GM18499 (cell line): ENCODE results near the gene CTNND1.
"Not testable (repeated sequence)": the region's sequence is repeated elsewhere in the genome, so short reads cannot be mapped to it uniquely, and the experiment has no call there.

Experiments used
- ATAC-seq: cut with Tn5 transposase; IDR thresholded peaks from one replicate; pipeline ENCODE4 v1.9.1; 2021; ENCODE audit warnings: moderate number of reproducible peaks; ENCODE audit not compliant: insufficient read depth, unreplicated experiment

The CTNND1 gene, protein sequence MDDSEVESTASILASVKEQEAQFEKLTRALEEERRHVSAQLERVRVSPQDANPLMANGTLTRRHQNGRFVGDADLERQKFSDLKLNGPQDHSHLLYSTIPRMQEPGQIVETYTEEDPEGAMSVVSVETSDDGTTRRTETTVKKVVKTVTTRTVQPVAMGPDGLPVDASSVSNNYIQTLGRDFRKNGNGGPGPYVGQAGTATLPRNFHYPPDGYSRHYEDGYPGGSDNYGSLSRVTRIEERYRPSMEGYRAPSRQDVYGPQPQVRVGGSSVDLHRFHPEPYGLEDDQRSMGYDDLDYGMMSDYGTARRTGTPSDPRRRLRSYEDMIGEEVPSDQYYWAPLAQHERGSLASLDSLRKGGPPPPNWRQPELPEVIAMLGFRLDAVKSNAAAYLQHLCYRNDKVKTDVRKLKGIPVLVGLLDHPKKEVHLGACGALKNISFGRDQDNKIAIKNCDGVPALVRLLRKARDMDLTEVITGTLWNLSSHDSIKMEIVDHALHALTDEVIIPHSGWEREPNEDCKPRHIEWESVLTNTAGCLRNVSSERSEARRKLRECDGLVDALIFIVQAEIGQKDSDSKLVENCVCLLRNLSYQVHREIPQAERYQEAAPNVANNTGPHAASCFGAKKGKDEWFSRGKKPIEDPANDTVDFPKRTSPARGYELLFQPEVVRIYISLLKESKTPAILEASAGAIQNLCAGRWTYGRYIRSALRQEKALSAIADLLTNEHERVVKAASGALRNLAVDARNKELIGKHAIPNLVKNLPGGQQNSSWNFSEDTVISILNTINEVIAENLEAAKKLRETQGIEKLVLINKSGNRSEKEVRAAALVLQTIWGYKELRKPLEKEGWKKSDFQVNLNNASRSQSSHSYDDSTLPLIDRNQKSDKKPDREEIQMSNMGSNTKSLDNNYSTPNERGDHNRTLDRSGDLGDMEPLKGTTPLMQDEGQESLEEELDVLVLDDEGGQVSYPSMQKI

DNA sequence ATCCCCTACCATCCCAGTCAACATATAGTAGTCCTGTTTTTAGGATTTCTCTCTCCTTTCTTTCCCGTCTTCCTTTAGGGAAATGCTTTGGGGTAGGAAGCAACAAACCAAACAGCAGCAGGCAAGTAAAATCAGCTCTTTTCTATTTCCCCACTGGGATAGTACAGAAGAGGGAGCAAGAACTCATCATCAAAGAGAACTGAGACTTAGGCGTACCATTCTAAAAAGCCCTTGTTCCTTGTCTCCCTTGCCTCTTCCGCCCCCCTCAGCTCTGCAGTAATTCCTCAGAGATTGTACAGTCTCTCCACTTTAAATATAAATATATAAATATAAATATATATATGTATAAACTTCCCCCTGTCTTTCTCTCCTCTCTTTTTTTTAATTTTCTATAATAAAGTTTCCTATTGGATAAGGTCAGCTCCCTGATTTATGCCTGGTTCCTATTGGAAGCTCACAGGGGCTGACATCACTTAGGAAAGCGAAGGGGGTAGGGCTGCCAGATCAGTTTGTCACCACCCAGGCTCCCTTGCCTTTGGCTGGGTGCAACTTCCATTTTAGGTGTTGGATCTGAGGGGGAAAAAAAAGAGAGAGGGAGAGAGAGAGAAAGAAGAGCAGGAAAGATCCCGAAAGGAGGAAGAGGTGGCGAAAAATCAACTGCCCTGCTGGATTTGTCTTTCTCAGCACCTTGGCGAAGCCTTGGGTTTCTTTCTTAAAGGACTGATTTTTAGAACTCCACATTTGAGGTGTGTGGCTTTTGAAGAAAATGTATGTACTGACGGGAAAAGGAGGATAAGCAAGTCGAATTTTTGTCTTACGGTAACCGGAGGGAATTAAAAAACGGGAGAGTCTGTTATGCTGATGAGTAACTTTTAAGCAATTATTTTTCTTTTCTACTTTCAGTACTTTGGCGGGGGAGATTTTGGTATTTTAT, at the start of gene CTNND1:
CTNND1 (plus strand) TSS at position 502 of the 934 bp plus-strand sequence. CDS start 29,677 bp downstream, outside the sequence.
- peak; percentile 90 for ATAC-seq

DNA sequence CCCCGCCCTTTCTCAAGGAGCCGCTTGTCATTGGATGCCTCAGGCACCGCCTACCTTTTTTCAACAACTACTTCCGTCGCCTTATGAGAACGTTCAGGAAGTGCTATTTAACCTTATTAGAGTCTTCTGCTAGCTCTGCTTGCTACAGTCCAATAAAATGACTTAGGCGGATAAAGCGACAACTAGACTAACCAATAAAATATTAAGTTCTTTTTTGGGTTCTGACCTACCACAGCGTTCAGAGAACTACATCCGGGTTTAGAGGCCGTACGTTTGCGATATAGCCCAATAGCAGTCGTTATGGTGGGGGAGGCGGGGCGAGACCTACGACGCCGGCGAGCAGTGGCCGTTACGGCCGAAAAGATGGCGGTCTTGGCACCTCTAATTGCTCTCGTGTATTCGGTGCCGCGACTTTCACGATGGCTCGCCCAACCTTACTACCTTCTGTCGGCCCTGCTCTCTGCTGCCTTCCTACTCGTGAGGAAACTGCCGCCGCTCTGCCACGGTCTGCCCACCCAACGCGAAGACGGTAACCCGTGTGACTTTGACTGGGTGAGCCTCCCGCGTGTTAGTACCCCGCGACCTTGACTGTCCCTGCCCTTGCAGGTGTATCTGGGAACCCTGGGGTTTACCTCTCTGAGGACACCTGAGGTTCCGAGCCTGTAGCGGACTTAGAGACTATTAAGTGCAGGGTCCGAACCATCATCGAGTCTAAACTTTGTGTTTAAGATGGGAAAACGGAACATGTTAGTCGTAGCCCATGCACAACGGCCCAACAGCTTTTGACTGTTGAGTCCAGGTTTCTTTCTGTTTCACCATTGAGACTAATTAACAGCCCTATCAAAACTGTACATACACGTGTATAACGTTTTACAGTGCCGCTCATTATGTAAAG, 49.1 kb upstream of the CTNND1 start, which contains the start of gene TMX2:
TMX2 (plus strand) TSS at position 338 of the 895 bp plus-strand sequence; CDS start at position 364, 26 bp downstream.
- peak; percentile 92 for ATAC-seq

DNA sequence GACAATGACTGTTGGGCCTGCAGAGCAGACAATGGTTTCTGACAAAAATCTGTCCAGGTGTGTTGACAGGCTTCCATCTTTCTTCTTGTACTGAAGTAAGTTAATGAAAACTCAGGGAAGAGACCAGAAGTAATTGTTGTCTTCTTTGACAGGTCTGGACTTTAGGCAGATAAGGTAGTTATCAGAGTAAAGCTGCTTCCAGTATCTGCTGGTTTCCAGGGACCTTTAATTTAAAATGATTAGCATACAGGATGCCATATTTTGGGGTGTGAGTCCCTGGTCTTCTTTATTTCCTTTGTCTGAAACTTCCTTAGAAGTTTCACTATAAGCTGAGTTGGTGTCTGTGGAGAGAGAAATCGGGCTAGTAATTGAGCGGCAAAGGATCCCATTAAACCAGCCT, 47.8 kb upstream of the CTNND1 start:
- no peak for ATAC-seq

DNA sequence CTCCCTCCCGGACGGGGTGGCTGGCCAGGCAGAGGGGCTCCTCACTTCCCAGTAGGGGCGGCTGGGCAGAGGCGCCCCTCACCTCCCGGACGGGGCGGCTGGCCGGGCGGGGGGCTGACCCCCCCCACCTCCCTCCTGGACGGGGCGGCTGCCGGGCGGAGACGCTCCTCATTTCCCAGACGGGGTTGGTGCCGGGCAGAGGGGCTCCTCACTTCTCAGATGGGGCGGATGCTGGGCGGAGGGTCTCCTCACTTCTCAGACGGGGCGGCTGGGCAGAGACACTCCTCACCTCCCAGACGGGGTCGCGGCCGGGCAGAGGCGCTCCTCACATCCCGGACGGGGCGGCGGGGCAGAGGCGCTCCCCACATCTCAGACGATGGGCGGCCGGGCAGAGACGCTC, 44.9 kb upstream of the CTNND1 start:
- not testable (repeated sequence) for ATAC-seq

DNA sequence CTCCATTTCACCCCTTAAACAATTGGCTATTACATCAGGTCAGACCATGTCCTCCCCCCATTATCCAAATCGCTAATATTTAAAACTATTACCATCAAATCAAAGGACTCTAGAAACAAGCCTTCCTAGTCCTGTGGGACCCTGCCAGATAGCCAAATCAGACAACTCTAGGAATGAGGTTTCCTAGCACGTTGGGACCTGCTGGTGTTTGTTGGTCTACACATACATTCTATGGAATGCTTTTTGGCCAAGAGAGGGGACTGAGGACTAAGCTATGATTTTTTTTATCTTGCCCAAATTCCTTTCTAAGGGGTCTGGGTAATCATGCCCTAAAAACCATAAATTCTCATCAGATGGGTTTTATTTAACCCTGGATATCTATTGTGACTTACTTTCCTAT, 34.4 kb upstream of the CTNND1 start:
- no peak for ATAC-seq

DNA sequence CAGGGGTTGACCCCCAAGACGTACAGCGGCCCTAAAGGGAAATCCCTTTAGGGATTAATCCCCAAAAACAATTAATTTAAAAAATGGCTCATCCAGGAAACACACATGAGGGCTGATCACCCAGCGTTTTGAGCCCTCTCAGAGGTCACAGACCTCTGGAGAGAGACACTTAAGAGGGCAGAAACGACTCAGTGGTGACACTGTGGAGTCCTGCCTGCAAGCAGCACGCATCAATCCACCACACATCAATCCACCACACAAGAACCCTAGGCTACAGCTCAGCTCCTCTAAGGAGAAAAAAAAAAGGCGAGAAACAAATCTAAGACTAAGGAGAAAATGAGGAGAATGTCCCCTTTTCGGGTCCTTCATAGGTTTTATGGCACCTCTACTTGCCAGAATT, 32.8 kb upstream of the CTNND1 start:
- ATAC-seq, result no peak

DNA sequence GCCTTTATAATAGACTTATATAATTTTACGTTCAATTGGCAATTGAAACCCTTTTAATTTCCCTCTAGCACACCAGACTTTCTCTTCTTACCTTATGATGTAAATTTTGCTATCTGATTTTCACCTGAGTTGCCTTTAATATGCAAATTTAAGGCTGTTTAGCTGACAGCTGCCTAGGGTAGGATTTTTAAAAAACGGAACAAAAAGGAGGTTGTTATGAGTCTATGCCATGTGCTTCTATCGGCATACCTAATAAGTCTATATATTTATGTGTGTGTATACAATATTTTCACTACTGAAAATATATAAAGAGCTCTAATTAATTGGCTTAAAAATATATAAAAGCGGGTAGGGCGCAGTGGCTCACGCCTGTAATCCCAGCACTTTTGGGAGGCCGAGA, 32.1 kb upstream of the CTNND1 start:
- no peak for ATAC-seq

DNA sequence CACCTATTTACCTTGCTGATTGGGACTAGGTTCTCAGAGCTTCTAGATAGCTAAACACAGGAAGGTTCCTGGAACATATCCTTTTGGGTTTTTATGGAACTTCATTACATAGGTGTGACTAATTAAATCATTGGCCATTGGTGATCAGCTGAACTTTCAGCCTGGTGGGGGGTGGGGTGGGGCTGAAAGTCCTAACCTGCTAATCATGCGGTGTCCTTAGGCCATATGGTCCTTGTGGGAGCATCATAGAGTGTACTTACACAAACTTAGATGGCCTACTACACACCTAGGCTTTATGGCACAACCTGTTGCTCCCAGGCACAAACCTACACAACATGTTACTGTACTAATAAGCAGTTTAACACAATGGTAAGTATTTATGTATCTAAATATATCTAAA, 28.9 kb upstream of the CTNND1 start:
- no peak for ATAC-seq

DNA sequence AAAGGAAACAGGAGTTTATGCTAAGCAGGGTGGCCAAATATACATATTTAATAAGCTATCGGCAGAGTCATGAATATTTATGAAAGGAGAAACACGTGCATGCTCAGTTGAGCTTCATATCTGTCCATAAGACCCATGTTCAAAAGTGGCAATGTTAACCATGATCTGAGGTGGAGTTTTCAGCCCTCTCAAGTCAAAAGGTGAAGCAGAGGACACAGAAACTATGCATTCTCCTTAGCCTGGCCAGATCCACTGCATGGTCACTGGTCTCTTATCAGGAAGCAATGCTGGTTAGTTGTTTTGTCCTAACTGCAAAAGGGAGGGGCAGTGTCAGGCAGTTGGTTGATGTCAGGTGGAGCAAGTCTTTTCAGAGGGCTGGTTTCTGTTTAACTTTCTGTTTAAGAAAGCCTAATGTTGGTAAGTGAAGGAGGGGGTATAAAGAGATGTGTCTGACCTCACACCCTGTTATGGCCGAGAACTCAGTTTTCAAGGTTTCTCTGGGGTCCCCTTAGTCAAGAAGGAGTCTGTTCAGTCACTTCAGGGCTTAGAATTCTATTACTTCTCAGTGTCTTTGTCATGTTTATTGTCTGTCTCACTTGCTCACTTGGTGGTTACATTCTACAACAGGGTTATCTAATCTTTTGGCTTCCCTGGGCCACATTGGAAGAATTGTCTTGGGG, 25.8 kb upstream of the CTNND1 start:
- no peak for ATAC-seq

DNA sequence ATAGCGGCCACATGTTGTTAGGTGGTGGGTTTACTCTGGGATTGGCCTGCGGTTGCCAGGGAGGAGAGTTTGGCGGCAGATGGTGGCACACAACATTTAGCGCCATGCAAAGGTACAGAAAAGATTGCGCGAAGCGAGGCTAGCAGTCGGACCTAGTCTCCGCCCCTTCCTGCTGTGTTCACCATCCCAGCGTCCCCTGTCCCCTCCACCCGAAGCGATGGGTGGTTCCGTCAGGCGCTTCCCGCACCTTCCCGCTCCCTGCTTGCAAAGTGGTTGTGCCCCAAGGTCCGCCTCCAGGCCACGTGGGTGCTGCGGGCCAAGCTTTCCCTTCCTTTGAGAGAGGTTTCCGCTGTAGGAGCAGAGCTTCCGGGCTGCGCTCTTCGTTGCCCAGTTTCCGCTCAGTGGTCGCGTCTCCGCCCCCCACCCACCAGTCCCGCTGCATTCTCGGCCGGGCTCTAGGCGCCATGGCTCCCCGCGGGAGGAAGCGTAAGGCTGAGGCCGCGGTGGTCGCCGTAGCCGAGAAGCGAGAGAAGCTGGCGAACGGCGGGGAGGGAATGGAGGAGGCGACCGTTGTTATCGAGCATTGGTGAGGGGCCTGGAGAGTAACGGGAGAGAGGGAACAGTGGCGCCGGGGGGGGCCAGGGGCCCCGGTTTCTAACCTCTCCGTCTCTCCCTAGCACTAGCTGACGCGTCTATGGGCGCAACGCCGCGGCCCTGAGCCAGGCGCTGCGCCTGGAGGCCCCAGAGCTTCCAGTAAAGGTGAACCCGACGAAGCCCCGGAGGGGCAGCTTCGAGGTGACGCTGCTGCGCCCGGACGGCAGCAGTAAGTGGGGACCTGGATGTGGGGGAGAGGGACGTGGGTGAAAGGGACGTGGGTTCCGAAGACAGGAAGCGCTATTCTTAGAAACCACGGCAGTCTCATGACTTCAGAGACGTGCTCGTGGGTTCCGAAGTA, 20.2 kb upstream of the CTNND1 start, which contains the start of gene SELENOH:
SELENOH (plus strand) TSS at position 360 of the 955 bp plus-strand sequence; CDS start at position 465, 105 bp downstream.
- peak; percentile 75 for ATAC-seq

DNA sequence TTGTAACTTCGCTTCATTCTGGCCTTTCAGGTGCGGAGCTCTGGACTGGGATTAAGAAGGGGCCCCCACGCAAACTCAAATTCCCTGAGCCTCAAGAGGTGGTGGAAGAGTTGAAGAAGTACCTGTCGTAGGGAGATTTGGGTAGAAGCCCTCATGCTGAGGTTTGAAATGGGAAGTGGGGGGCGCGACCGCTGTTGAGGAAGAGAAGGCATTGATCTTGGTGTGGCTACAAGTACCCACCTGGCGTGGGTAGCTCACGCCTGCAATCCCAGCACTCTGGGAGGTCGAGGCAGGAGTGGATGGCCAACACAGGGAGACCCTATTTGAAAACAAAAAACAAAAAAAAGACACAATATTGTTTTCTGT, 19.5 kb upstream of the CTNND1 start:
- ATAC-seq, result no peak

DNA sequence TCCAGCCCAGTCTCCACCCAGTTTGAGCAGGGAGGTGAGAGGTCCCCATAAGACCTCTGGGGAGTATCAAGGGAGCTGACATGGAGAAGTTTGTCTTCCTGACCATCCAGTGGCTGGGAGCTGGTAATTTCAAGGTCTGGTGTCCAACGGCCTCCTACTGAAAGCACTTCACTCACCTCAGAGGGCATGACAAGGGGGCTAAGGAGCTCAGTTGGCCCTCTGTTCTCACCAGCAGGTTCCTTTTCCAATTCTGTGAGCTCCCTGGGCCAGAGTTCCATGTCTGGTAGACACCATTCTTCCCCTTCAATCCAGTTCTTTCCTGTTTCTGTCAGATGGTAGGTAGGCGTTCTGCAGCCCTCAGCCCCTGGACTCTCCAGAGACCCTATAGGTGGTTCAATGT, 17.2 kb upstream of the CTNND1 start:
- ATAC-seq, result no peak

DNA sequence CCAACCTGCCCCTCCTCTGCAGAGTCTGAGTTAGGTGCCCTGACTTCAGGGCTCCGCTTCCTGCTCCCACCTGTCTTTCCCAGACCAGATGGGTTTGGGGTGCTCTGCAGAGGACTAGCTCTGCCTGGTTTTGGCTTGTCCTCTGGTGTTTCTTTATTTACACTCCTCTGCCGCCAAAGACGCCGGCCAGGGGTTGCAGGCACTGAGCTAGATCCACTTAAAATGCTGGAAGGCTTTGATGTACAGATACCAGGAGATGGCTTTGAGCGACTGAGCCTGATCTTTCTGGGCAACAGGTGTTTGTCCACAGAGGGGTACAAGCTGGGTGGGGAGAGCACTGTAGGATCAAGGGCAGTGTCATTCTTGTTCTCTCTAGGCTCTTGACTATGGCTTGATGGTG, 16.4 kb upstream of the CTNND1 start:
- ATAC-seq, result no peak

DNA sequence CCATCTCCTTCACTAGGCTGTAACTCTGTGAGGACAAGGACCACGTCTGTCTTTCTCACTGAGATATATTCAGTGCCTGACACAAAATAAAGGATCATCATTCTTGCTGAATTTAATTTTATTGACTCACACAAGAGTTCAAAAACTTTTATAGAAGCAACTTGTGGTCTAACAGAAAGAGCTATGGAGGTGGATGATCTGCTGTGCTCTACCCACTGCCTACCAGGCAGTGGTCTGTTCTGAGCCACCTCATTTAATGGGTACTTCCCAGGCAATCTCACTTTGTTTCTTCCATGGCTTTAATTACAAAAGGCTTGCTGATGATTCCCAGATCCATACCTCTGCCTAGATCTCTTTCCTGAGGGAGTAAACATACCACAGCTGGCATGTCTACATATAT, 14.7 kb upstream of the CTNND1 start:
- no peak for ATAC-seq

DNA sequence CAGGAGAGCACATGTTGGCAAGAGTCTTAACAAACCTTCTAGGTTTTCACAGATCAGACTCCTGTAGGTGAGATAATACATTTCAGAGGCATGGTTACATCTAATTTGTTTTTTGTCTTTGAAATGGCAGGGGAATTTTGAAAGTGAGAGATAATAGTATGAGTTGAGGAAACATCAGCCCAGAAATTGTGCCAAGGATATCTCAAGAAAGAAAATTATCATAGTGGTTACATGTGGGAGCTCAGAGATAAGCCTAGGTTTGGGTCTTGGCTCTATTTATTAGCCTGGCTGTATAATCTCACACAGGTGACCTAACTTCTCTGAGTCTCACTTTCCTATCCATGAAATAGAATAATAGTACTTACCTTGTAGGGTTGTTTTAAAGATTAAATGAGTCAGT, 10.4 kb upstream of the CTNND1 start:
- no peak for ATAC-seq

DNA sequence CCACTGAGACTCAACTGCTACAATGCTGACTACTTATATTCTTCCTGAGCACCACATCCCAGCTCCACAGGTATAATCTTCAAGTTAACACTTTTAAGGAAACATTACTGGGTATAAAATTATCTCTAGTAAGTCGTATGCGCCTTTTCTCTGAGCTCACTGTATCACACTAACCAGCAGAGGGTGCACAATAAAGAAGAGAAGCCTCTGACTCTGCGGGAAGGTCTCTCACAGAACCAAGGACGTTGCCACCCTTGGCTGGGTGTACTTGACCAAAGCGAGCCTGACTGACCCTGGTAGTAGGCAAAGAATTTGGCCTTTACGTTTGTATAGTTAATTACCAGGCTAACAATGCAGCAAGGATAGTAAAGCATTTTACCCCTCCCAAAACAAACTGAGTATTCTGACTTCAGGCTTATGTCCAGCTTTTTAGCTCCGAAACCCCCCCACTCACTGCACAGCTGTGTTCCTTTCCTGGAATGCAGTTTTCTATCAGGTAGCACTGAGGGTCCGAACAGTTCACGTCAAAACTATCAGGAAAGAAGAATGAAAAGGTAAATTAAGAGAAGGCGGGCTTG, 9.8 kb upstream of the CTNND1 start, which contains the start of gene BTBD18:
BTBD18 (minus strand) TSS at position 144 of the 578 bp plus-strand sequence. CDS start 631 bp downstream, outside the sequence.
- no peak for ATAC-seq

DNA sequence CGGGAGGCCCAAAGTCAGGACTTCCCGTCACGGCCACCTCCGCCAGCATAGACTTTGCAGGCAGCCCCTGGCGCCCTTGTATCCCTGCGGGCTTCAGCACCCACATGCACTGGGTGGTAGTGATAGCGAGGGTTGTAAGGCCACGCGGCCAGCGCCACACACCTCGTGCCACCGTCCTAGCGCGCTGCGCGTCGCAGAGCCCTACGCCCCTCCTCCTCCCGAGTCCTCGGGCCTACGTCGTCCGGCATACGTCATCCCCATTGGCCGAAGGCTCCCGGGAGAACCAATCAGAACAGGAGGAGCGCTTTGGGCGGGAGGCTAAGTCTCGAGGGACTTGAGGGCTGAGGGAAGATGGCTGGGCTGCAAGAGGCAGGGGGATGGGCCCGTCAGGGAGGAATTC, 8.6 kb upstream of the CTNND1 start:
- no peak for ATAC-seq
